ENCODE results near the gene SLC2A13.

The SLC2A13 gene

GRCh38 chr12:39988574-39988973 is 117.3 kb downstream of the SLC2A13 start:
- DNase-seq (ENCODE audit: low spot score): no peak
- no peak for TF ChIP-seq CTCF (IDR thresholded peaks at IDR 0.05; ENCODE audit: extremely low read depth, insufficient read depth, missing control alignments)
- in situ Hi-C loops (cut with MboI; ENCODE audit: low pct_unique_long_range_greater_than_20kb, low sequenced_read_pairs, unreplicated experiment): no loop called here

GRCh38 chr12:39986674-39987073 is 119.2 kb downstream of the SLC2A13 start:
- in situ Hi-C loops (cut with MboI; ENCODE audit: low pct_unique_long_range_greater_than_20kb, low sequenced_read_pairs, unreplicated experiment): no loop called here
- TF ChIP-seq CTCF (IDR thresholded peaks at IDR 0.05; ENCODE audit: extremely low read depth, insufficient read depth, missing control alignments): no peak
- DNase-seq (ENCODE audit: low spot score): no peak

GRCh38 chr12:39984670-39985069 is 121.2 kb downstream of the SLC2A13 start:
- in situ Hi-C loops (cut with MboI; ENCODE audit: low pct_unique_long_range_greater_than_20kb, low sequenced_read_pairs, unreplicated experiment): no loop called here
- no peak for DNase-seq (ENCODE audit: low spot score)
- no peak for TF ChIP-seq CTCF (IDR thresholded peaks at IDR 0.05; ENCODE audit: extremely low read depth, insufficient read depth, missing control alignments)

- no peak for TF ChIP-seq CTCF (IDR thresholded peaks at IDR 0.05; ENCODE audit: extremely low read depth, insufficient read depth, missing control alignments)
- no peak for DNase-seq (ENCODE audit: low spot score)
- in situ Hi-C loops (cut with MboI; ENCODE audit: low pct_unique_long_range_greater_than_20kb, low sequenced_read_pairs, unreplicated experiment): no loop called here
These were observed 130.4 kb downstream of the SLC2A13 start for GRCh38 chr12:39975374-39975918.

GRCh38 chr12:39972119-39972518 is 133.8 kb downstream of the SLC2A13 start:
- TF ChIP-seq CTCF (IDR thresholded peaks at IDR 0.05; ENCODE audit: extremely low read depth, insufficient read depth, missing control alignments): no peak
- in situ Hi-C loops (cut with MboI; ENCODE audit: low pct_unique_long_range_greater_than_20kb, low sequenced_read_pairs, unreplicated experiment): no loop called here
- DNase-seq (ENCODE audit: low spot score): no peak

GRCh38 chr12:39971348-39971747 is 134.5 kb downstream of the SLC2A13 start:
- in situ Hi-C loops (cut with MboI; ENCODE audit: low pct_unique_long_range_greater_than_20kb, low sequenced_read_pairs, unreplicated experiment): no loop called here
- no peak for TF ChIP-seq CTCF (IDR thresholded peaks at IDR 0.05; ENCODE audit: extremely low read depth, insufficient read depth, missing control alignments)
- DNase-seq (ENCODE audit: low spot score): no peak

- TF ChIP-seq CTCF (IDR thresholded peaks at IDR 0.05; ENCODE audit: extremely low read depth, insufficient read depth, missing control alignments): no peak
- DNase-seq (ENCODE audit: low spot score): no peak
- in situ Hi-C loops (cut with MboI; ENCODE audit: low pct_unique_long_range_greater_than_20kb, low sequenced_read_pairs, unreplicated experiment): no loop called here
These were observed 139.2 kb downstream of the SLC2A13 start for GRCh38 chr12:39966721-39967120.
